GM20000 (cell line): ENCODE data around the gene GASK1A.

ENCODE experiments used
- DNase-seq: peaks from one replicate; pipeline ENCODE4 v3.0.0; 2012; ENCODE audit warnings: low spot score
- CTCF ChIP-seq: IDR thresholded peaks from 2 replicates; pipeline ENCODE4 v1.5.1; 2012; ENCODE audit warnings: mild to moderate bottlenecking, control low read depth; ENCODE audit errors: extremely low read depth, missing control alignments

GASK1A gene

GRCh38 chr3:43093974-43094373 lies 114.9 kb downstream of the GASK1A start:
- TF ChIP-seq CTCF = no peak
- DNase-seq = no peak

GRCh38 chr3:43094381-43094780 lies 115.3 kb downstream of the GASK1A start:
- no peak for DNase-seq
- TF ChIP-seq CTCF = no peak

GRCh38 chr3:43094851-43095250 lies 115.7 kb downstream of the GASK1A start:
- DNase-seq = no peak
- TF ChIP-seq CTCF = no peak

- DNase-seq = no peak
- no peak for TF ChIP-seq CTCF
Measured at GRCh38 chr3:43095370-43095769, 116.3 kb downstream of the GASK1A start.

GRCh38 chr3:43096761-43097160 lies 117.7 kb downstream of the GASK1A start:
- no peak for TF ChIP-seq CTCF
- no peak for DNase-seq

- DNase-seq = no peak
- TF ChIP-seq CTCF = no peak
Measured at GRCh38 chr3:43097400-43098080, 118.4 kb downstream of the GASK1A start.

- TF ChIP-seq CTCF = no peak
- no peak for DNase-seq
Measured at GRCh38 chr3:43098761-43099160, 119.7 kb downstream of the GASK1A start.
